Hematopoietic multipotent progenitor cell treated with erythropoietin and hydrocortisone succinate and interleukin-3 and kit ligand, for 6 days (in vitro differentiated cells): Measurements from ENCODE around the gene KLF11.

Experiments
- DNase-seq: peaks from one replicate; pipeline ENCODE4 v3.0.0-alpha.2; 2015

The KLF11 gene

GRCh38 chr2:10043906-10044601, 704 bp downstream of the KLF11 start:
- peak; percentile 89 for DNase-seq

- no peak for DNase-seq
Observed at GRCh38 chr2:10045561-10046355, 2.4 kb downstream of the KLF11 start.

GRCh38 chr2:10046931-10047330, 3.6 kb downstream of the KLF11 start:
- DNase-seq: no peak

- DNase-seq: no peak
Observed at GRCh38 chr2:10047616-10048500, 4.5 kb downstream of the KLF11 start.

GRCh38 chr2:10048501-10049171, 5.3 kb downstream of the KLF11 start:
- peak; percentile 89 for DNase-seq

- DNase-seq: no peak
Observed at GRCh38 chr2:10052216-10052615, 8.9 kb downstream of the KLF11 start.

GRCh38 chr2:10053351-10053750, 10.0 kb downstream of the KLF11 start:
- no peak for DNase-seq

GRCh38 chr2:10054424-10054823, 11.1 kb downstream of the KLF11 start:
- DNase-seq: no peak

GRCh38 chr2:10054976-10055375, 11.6 kb downstream of the KLF11 start:
- no peak for DNase-seq

GRCh38 chr2:10056439-10056838, 13.1 kb downstream of the KLF11 start:
- DNase-seq: no peak

- peak; percentile 46 for DNase-seq
Observed at GRCh38 chr2:10057231-10058107, 14.1 kb downstream of the KLF11 start.

- no peak for DNase-seq
Observed at GRCh38 chr2:10058251-10059015, 15.1 kb downstream of the KLF11 start.

GRCh38 chr2:10059016-10059351, 15.6 kb downstream of the KLF11 start:
- no peak for DNase-seq

GRCh38 chr2:10059552-10060335, 16.4 kb downstream of the KLF11 start:
- no peak for DNase-seq

GRCh38 chr2:10061221-10061925, 18.0 kb downstream of the KLF11 start:
- DNase-seq: no peak

- DNase-seq: no peak
Observed at GRCh38 chr2:10062931-10063365, 19.6 kb downstream of the KLF11 start.

- DNase-seq: no peak
Observed at GRCh38 chr2:10063566-10063965, 20.2 kb downstream of the KLF11 start.

GRCh38 chr2:10064932-10065772, 21.8 kb downstream of the KLF11 start:
- DNase-seq: no peak

- no peak for DNase-seq
Observed at GRCh38 chr2:10065773-10066055, 22.4 kb downstream of the KLF11 start.
